ENCODE data around the gene NSMCE1. TPM values are rescaled to one million over a fixed set of nuclear protein-coding genes. Genes with fewer than 3 reads are reported as not detected.

Gene NSMCE1
- total RNA-seq, 1 experiment from 2014 or later: 19.3 TPM

GRCh38 chr16:27231692-27232060 is 36.9 kb downstream of the NSMCE1 start:
- Histone ChIP-seq H4K8ac (replicated peaks; ENCODE audit: insufficient read length, low read depth, low read length) (no peak overlapping the region), H3K14ac (ENCODE audit: insufficient read depth, low read length) (no peak overlapping the region), H4K91ac (ENCODE audit: insufficient read length, low read depth, low read length) (no peak overlapping the region), H4K5ac (ENCODE audit: insufficient read length, low read depth, low read length) (no peak overlapping the region), H3K18ac (ENCODE audit: insufficient read length, low read depth, low read length) (no peak overlapping the region), H3K9me3 (ENCODE audit: control insufficient read depth, low read depth, low read length) (no peaks in the 10 kb centered on the region), H3T11ph (ENCODE audit: low read length) (no peak overlapping the region), H2AFZ (ENCODE audit: low read length) (no peak overlapping the region), H4K20me1 (ENCODE audit: control insufficient read depth, insufficient read depth, insufficient read length) (no peaks in the 10 kb centered on the region), H3K4me1 (ENCODE audit: insufficient read depth, low read length) (no peaks in the 10 kb centered on the region), H3K4me2 (ENCODE audit: insufficient read depth, insufficient read length, low read length) (no peak overlapping the region), H3K9ac (ENCODE audit: extremely low read depth, insufficient read length, low read length) (no peak overlapping the region), H3K27ac (ENCODE audit: insufficient read length, low read depth, low read length) (no peak overlapping the region), H2BK15ac (ENCODE audit: low read depth, low read length) (no peak overlapping the region), H3K4ac (ENCODE audit: low read depth, low read length) (no peak overlapping the region), H2BK5ac (ENCODE audit: insufficient read length, low read length) (no peak overlapping the region), H2AK5ac (ENCODE audit: insufficient read length, low read length) (no peak overlapping the region), H2BK120ac (ENCODE audit: low read depth, low read length, poor library complexity, severe bottlenecking) (no peak overlapping the region), H3K79me1 (ENCODE audit: insufficient read depth, low read depth, low read length, poor library complexity, severe bottlenecking) (no peaks in the 10 kb centered on the region), H3K27me3 (ENCODE audit: insufficient read depth, low read length) (no peaks in the 10 kb centered on the region), H3K79me2 (ENCODE audit: insufficient read depth, low read length) (no peaks in the 10 kb centered on the region), H3K56ac (ENCODE audit: insufficient read length, low read depth, low read length) (no peak overlapping the region), H2BK20ac (ENCODE audit: low read depth, low read length, poor library complexity, severe bottlenecking) (no peak overlapping the region), H2BK12ac (ENCODE audit: insufficient read length, low read depth, low read length) (no peak overlapping the region), H3K23ac (ENCODE audit: insufficient read length, low read depth, low read length) (no peak overlapping the region), H3K23me2 (ENCODE audit: insufficient read length, low read depth, low read length, poor library complexity, severe bottlenecking) (no peaks in the 10 kb centered on the region)
- 0 out of 7 replicates have a peak, but pooled peaks cover 0 to 2% (median 0%) of the 10 kb centered on the region in 3 experiments for H3K36me3 Mint-ChIP-seq (ENCODE audit: insufficient read depth in 1 of 3, low read depth in 3 of 3)
- DNase-seq: no peak
- H3K27me3 Mint-ChIP-seq (ENCODE audit: low read depth): no peaks in the 10 kb centered on the region
- TF ChIP-seq CTCF (conservative IDR thresholded peaks at IDR 0.05): no peak
- no CpG with 5 or more reads among the region's 8 CpGs for WGBS (ENCODE audit: extremely low coverage, insufficient read length, low lambda C conversion rate)
- H3K4me1 Mint-ChIP-seq: peaks cover 3 to 8% of the 10 kb centered on the region in 2 experiments; a peak in 3 of 4 replicates
- no peak overlapping the region for H3K4me3 Mint-ChIP-seq
- peak overlapping the region in 1 of 3 experiments; percentile 64; a peak in 2 of 7 replicates for H3K27ac Mint-ChIP-seq
- no peaks in the 10 kb centered on the region for H3K9me3 Mint-ChIP-seq

Data from H9 (cell line).